GM18526 (cell line): Measurements from ENCODE around the gene GPATCH4.

Experiments used
- POLR2A ChIP-seq: IDR thresholded peaks from 3 replicates; pipeline ENCODE4 v1.6.1; 2011; ENCODE audit not compliant: insufficient read length; ENCODE audit errors: extremely low read depth

Gene GPATCH4

DNA sequence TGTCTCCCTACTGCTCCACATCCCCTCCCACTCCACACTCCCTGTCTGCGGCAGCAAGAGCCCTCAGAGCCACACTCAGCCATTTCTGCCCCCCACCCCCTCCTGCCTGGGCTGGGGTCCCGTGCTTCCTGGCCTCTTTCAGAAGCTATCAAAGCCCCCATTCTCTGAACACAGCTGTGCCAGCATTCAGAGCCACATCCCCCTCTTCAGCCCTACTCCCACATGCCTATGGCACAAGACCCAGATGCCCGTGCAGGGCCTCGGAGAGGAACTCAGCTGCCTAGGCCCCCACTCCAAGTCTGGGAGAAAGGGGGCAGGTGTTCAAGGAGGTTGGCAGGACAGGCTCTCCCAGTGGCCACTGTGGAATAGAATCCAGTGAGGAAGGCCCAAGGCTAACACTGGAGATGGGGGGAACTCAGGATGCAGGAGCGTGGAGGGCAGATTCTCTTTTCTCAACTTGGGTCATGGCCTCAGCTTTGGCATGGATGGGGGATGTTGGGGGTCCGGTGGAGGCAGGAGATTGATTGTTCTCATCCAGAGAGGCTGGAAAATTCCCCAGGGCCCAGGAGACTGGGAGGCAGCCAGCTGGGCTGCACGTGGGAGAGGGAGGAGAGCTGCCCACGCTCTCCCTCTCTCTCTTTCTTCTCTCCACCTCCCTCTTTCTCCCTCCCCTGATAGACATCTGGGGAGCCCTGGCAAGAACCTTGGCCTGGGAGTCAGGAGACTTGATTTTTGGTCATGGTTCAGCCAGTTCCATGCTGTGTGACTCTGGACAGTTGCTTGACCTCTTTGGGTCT, 37.1 kb upstream of the GPATCH4 start:
- no peak for TF ChIP-seq POLR2A

DNA sequence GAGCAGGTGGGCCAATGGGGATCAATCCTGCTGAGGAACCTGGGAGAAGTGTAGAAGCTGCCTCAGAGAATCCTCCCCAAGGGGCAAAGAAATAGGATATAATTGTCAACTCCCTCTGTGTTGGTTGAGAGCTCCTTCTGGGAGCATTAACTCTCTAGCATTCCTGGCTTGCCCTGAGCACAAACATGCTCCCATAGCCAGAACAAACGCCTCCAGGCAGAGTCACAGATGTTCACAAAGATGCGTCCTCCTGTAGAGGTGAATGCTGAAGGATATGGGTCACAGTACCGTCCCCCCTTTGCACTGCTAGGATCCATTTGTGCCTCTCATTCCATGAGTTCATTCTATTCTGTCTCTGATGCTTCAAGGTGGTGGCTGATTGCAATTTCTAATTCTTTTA, 31.1 kb upstream of the GPATCH4 start:
- no peak for TF ChIP-seq POLR2A

DNA sequence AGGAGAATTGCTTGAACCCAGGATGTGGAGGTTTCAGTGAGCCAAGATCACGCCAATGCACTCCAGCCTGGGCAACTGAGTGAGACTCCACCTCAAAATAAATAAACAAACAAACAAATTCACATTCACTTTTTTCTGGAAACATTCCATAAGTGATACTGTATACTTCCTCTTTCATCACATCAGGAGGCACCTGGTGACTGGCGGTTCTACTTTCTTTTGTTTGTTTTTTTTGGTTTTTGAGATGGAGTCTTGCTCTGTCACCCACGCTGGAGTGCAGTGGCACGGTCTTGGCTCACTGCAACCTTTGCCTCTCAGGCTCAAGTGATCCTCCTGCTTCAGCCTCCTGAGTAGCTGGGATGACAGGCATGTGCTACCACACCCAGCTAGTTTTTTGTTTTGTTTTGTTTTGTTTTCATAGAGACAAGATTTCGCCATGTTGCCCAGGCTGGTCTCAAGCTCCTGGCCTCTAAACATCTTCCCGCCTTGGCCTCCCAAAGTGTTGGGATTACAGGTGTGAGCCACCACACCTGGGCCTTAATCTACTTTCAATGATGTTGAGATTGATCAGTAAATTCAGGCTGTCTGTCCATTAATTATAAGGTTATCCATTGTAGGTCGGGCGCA, 28.7 kb upstream of the GPATCH4 start:
- no peak for TF ChIP-seq POLR2A

DNA sequence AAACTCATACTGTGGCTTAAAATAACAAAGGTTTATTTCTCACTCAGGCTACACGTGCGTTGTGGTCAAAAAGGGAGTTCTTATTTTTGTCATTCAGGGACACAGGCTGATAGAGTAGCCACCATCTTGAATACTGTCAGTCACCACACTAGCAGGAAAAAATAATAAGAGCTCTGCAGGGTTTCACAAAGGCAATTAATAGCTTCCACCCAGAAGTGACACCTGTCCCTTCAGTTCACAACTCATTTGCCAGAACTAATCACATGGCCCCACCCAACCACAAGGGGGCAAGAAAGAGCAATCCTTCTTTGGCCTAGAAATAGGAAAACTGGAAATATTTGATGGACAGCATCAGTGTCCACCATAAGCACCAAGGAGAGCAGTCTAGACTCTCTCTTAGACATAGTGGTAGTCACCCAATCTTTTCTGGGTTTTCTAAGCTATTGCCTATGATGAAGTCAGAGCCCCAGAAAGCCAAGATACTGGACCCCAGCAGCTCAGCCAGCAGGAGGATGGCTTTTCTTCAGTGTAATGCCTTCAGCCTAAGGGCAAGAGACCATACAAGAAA, 26.1 kb upstream of the GPATCH4 start:
- no peak for TF ChIP-seq POLR2A

DNA sequence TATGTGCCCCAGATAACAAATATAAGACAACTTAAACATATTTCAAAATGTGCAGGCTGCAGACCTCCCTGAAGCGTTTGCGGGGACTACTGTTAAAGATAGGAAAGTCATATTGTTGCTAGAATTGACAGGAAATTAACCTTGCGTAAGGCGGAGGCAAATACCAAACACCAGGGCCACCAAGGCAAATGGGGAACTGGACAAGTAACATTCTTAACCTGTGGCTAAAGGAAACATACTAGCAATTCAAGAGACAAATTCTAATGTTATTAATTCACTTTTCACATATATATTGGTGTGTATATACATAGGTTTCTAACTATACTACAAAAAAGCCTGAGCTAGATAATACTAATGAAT, 24.8 kb upstream of the GPATCH4 start:
- TF ChIP-seq POLR2A = no peak

DNA sequence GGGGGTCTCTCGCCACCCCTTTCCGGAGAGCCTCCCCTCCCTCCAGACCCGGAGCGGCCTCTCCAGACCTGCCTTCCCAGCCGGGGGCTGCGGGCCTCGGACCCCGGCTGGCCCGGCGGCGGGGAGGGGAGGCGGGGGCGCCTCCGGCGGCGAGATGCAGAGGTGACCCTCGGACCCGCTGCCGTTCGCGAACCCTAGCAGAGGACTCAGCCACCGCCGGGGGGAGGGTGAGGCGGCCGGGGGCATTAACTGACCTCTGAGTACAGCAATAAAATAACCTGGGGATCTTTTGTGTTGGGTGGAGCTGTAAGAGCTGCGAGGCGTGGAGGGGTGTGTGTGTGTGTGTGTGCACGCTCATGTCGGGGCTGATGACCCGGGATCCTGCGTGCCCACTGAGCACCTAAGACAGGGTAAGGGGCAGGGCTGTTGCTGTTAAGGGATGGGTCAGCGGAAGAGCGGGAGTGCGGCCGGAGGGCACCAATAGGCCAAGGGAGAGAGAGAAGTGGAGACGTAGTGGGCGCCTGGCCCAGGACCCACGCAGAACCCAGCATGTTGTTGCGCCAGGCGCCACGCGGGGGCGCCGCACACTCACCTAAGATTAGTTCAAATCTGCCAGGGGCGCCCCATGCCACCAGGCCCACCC, 24.3 kb upstream of the GPATCH4 start:
- TF ChIP-seq POLR2A = no peak

DNA sequence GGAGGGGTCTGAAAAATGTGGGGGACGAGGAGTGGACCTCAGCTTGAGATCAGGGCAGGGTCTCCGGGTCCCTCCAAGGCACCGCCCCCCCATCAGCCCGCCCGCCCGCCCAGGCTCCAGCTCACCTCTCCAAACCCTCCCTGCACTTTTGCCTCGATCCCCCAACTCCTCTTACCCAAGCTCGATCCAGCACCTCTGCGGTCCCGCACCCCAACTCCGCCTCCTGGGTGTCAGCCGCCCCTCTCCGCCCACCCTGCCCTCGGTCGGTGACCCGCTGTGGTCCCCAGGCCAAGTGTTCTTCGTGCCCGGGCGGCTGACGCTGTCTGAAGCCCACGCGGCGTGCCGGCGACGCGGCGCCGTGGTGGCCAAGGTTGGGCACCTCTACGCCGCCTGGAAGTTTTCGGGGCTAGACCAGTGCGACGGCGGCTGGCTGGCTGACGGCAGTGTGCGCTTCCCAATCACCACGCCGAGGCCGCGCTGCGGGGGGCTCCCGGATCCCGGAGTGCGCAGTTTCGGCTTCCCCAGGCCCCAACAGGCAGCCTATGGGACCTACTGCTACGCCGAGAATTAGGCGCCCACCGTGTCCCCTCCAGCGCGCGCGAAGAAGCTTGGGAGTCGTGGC, 23.6 kb upstream of the GPATCH4 start:
- no peak for TF ChIP-seq POLR2A

DNA sequence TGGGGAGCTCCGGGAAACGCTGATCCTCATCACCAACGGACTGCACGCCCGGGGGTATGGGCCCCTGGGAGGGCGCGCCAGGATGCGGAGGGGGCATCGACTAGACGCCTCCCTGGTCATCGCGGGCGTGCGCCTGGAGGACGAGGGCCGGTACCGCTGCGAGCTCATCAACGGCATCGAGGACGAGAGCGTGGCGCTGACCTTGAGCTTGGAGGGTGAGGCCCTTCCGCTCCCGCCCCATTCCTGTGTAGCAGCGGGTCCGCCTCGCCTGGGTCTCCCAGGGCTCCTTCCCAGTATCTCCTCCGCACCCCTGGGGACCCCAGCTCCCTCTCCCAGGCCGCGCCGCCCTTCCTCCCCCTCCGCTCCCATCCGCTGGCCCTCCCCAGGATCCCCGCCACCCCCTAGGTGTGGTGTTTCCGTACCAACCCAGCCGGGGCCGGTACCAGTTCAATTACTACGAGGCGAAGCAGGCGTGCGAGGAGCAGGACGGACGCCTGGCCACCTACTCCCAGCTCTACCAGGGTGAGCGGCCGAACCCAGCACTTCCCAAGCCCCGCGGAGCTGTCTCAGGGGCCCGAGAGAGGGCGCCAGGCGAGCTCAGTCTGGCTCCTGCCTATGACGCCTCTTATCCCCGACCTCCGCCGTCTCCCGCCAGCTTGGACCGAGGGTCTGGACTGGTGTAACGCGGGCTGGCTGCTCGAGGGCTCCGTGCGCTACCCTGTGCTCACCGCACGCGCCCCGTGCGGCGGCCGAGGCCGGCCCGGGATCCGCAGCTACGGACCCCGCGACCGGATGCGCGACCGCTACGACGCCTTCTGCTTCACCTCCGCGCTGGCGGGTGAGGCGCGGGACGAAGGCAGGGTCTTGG, 22.9 kb upstream of the GPATCH4 start:
- TF ChIP-seq POLR2A = no peak

DNA sequence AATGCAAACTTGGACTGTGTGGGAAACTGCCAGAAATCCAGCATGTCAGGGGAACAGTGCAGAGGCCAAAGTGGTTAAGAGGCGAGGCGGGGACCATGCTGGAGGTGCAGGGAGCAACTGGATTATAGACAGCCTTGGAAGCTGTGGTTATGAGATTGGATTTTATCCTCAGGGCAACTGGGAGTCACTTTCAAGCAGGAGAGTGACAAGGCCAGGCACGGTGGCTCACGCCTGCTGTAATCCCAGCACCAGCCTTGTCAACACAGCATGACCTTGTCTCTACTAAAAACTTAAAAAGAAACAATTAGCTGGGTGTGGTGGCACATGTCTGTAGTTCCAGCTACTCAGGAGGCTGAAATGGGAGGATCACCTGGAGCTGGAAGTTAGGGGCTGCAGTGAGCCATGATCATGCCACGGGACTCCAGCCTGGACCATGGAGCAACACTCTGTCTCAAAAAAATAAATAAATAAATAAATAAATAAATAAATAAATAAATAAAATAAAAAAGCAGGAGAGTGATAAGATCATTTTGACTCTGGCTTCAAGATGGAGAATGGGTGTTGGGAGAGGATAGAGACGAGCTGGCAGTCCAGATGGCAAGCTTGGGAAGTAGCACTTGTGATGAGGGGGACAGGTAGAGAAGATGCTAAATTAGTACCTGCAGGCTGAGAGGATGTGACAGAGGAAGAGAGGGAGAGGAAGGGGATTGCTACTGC, 21.5 kb upstream of the GPATCH4 start:
- no peak for TF ChIP-seq POLR2A

DNA sequence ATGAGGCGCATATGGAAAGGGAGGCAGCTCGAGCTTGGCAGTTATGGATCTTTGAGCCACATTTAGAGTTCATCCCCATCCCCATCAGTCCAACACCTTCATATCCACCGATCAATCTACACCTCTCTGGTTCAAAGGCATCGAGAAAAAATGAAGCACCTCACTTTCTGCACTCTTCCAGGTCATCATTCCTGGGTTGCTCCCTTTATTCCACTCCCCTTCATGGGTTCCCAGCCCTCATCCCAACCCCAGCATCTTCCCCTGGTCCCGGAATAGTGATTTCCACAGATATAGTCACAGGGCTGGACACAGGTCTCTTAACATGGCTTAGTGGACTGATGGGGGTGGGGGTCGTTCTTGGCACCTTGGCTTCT, 18.3 kb upstream of the GPATCH4 start:
- TF ChIP-seq POLR2A = no peak

DNA sequence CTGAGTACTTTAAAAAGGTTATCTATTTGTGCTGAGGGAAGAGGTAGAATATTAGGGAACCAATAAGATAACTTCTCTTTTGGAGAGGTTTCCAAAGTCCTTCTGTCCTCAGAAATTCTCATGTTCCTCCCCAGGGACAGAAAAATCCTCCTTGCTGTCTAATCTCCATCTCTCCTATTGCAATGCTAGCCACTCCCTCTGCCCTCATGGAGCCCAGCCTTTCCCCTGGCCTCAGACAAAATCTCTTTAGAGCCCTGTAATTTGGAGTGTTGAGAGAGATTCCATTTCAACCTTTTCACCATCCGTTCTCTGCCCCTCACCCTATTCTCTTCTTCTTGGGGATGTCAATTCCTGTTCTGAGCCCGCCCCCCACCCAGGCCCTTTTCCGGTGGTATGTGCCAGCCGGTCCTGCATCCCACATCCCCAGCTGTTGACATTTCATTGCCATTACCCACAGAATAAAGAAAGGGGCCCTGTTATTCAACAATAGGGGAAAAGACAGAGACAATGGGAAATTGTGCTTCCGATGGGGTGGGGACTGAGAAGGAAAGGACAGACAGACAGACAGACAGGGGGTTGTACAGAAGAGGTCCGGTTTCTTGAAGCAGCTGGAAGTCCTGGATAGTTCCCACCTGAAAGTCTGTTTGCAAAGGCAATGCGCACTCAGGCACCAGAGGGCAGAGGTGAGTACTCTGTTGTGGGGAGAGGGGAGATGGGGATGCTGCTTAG, 17.7 kb upstream of the GPATCH4 start, which contains the start of gene HAPLN2:
Gene HAPLN2, plus strand, starts transcription at position 563 of the 729 bp plus-strand sequence. CDS start 4,076 bp downstream, outside the sequence.
- no peak for TF ChIP-seq POLR2A

DNA sequence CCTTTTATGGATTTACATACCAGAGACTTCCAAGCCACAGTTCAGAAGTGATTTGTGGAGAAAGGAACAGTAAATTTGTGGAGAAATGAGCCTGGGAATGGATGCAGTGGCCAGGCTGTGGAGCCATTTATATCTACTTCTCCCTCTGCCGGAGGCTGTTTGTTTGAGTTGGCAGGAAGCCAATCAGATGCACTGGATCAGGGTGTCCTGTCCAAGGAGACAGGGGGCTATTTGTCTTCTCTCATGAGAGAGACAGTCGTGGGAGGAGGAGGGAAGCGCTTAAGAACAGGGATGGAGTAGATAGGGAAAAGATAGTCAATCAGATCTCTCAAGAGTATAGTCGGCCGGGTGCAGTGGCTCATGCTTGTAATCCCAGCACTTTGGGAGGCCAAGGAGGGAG, 15.2 kb upstream of the GPATCH4 start:
- TF ChIP-seq POLR2A = no peak

DNA sequence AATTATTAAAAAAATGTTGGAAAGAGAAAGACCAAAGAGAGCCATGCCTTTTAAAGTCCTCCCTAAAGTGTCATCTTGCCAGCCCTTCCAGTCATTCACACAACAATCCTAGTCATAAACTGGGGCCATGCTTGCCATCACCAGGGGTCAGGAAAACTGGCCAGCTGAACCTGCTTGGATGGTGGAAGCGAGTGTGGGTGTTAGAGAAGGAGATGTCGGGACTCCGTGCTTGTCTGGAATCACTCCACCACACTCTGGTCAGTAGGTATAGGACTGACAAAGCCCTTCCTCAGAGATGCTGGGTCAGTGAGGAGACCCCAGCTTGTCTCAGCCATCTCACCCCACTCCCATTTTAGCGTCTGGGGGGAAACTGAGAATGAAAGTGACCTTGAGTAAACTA, 14.7 kb upstream of the GPATCH4 start:
- no peak for TF ChIP-seq POLR2A
